Measurements from ENCODE around the gene MRPL53. TPM values are rescaled to one million over a fixed set of nuclear protein-coding genes. Genes with fewer than 3 reads are reported as not detected.

Gene MRPL53
- total RNA-seq, 1 experiment from 2014 or later, result 52.1 TPM

- TF ChIP-seq ZNF281 (CRISPR knock-in tag; IDR thresholded peaks at IDR 0.05) (0 out of 2 replicates have a peak, but pooled peaks have one; percentile 30), ZSCAN18 (CRISPR knock-in tag; IDR thresholded peaks at IDR 0.05) (no peak), NFATC4 (CRISPR knock-in tag; IDR thresholded peaks at IDR 0.05) (no peak), ZNF512 (CRISPR knock-in tag; IDR thresholded peaks at IDR 0.05; ENCODE audit: borderline replicate concordance) (no peak), MLX (CRISPR knock-in tag; IDR thresholded peaks at IDR 0.05) (no peak), IRF2 (CRISPR knock-in tag; IDR thresholded peaks at IDR 0.05; ENCODE audit: borderline replicate concordance, low read depth) (no peak), NFYB (CRISPR knock-in tag; conservative IDR thresholded peaks at IDR 0.05; ENCODE audit: low read depth) (0 out of 2 replicates have a peak, but pooled peaks have one; percentile 16), OVOL2 (CRISPR knock-in tag; IDR thresholded peaks at IDR 0.05; ENCODE audit: borderline replicate concordance) (no peak), PRRX2 (CRISPR knock-in tag; IDR thresholded peaks at IDR 0.05) (no peak), E2F1 (CRISPR knock-in tag; IDR thresholded peaks at IDR 0.05) (no peak), CBFB (CRISPR knock-in tag; IDR thresholded peaks at IDR 0.05; ENCODE audit: low read depth) (0 out of 2 replicates have a peak, but pooled peaks have one; percentile 68), ZNF416 (CRISPR knock-in tag; IDR thresholded peaks at IDR 0.05) (no peak), GABPB1 (CRISPR knock-in tag; IDR thresholded peaks at IDR 0.05) (peak; percentile 82), JAZF1 (CRISPR knock-in tag; IDR thresholded peaks at IDR 0.05) (no peak), STAT6 (CRISPR knock-in tag; conservative IDR thresholded peaks at IDR 0.05; ENCODE audit: low read depth) (no peak), AR (CRISPR knock-in tag; IDR thresholded peaks at IDR 0.05) (no peak), ATF2 (CRISPR knock-in tag; IDR thresholded peaks at IDR 0.05; ENCODE audit: borderline replicate concordance, low read depth) (no peak), E2F5 (CRISPR knock-in tag; IDR thresholded peaks at IDR 0.05) (no peak), FOXJ3 (CRISPR knock-in tag; IDR thresholded peaks at IDR 0.05; ENCODE audit: borderline replicate concordance) (no peak)
Observed at GRCh38 chr2:74507145-74507925, 34.9 kb upstream of the MRPL53 start, which contains the start of gene PCGF1 (continued).

Measured in WTC11 (cell line).